Keratinocyte (primary cell): Measurements from ENCODE around the gene ASB15. TPM values are rescaled to one million over a fixed set of nuclear protein-coding genes. Genes with fewer than 3 reads are reported as not detected.

ENCODE experiments used
- DNase-seq: peaks from one replicate; pipeline ENCODE4 v3.0.0-alpha.2; 2011; ENCODE audit warnings: low read depth, missing footprints, low spot score
- FAIRE-seq: peaks from 2 replicates; lab custom pipeline; 2011; peaks lifted over from hg19 to GRCh38; lab: Jason Lieb, UNC
- H2AFZ ChIP-seq: 2 replicates; pipeline ENCODE4 v1.6.0; 2012; ENCODE audit warnings: low read length, control low read depth, inconsistent platforms; ENCODE audit not compliant: control insufficient read depth
- H3K27ac ChIP-seq: 2 replicates; pipeline ENCODE4 v1.5.1; 2011; ENCODE audit warnings: low read length; ENCODE audit not compliant: control insufficient read depth, insufficient read depth
- H3K27me3 ChIP-seq: 3 replicates; pipeline ENCODE4 v1.6.0; 2011; ENCODE audit warnings: low read length; ENCODE audit not compliant: control insufficient read depth, insufficient read depth; ENCODE audit errors: extremely low read depth
- H3K36me3 ChIP-seq, 2 experiments: 2 replicates in 1 of 2; 3 replicates in 1 of 2; pipeline ENCODE4 v1.5.1; 2011; ENCODE audit warnings: low read length in 2 of 2, mild to moderate bottlenecking in 1 of 2; ENCODE audit not compliant: control insufficient read depth in 2 of 2, insufficient read depth in 2 of 2; ENCODE audit errors: extremely low read depth in 1 of 2
- H3K4me1 ChIP-seq: 3 replicates; pipeline ENCODE4 v1.5.1; 2011; ENCODE audit warnings: low read length; ENCODE audit not compliant: control insufficient read depth, insufficient read depth; ENCODE audit errors: extremely low read depth
- H3K4me2 ChIP-seq: 3 replicates; pipeline ENCODE4 v1.6.0; 2011; ENCODE audit warnings: low read depth, low read length; ENCODE audit not compliant: control insufficient read depth, insufficient read depth; ENCODE audit errors: extremely low read depth
- H3K4me3 ChIP-seq, 3 experiments: fragments of 200-600 bp in 1 of 3; sonication (generic) in 1 of 3; 2 replicates in 2 of 3; 3 replicates in 1 of 3; pipeline ENCODE4 v1.5.1; 2011 to 2016; ENCODE audit warnings: low read length in 3 of 3, mild to moderate bottlenecking in 3 of 3, control low read depth in 2 of 3, inconsistent platforms in 1 of 3, low read depth in 1 of 3, mixed read lengths in 1 of 3, mixed run types in 1 of 3, moderate library complexity in 1 of 3; ENCODE audit not compliant: control insufficient read depth in 2 of 3, insufficient read depth in 2 of 3; ENCODE audit errors: extremely low read depth in 1 of 3
- H3K79me2 ChIP-seq: 2 replicates; pipeline ENCODE4 v1.6.0; 2012; ENCODE audit warnings: low read length; ENCODE audit not compliant: control insufficient read depth, insufficient read depth
- H3K9ac ChIP-seq: 3 replicates; pipeline ENCODE4 v1.6.0; 2011; ENCODE audit warnings: low read length; ENCODE audit not compliant: control insufficient read depth, insufficient read depth; ENCODE audit errors: extremely low read depth
- H3K9me1 ChIP-seq: 3 replicates; pipeline ENCODE4 v1.6.0; 2011; ENCODE audit warnings: low read length; ENCODE audit not compliant: control insufficient read depth, insufficient read depth; ENCODE audit errors: extremely low read depth
- H3K9me3 ChIP-seq: 2 replicates; pipeline ENCODE4 v1.5.1; 2012; ENCODE audit warnings: low read depth, low read length; ENCODE audit not compliant: control insufficient read depth
- H4K20me1 ChIP-seq: 3 replicates; pipeline ENCODE4 v1.6.0; 2011; ENCODE audit warnings: low read length; ENCODE audit not compliant: control insufficient read depth, insufficient read depth; ENCODE audit errors: extremely low read depth
- CTCF ChIP-seq, 3 experiments: IDR thresholded peaks in 1 of 3; conservative IDR thresholded peaks in 1 of 3; optimal IDR thresholded peaks in 1 of 3; 2 replicates in 2 of 3; 3 replicates in 1 of 3; pipeline versions ENCODE3 to v1.5.1; 2011; ENCODE audit warnings: low read length in 3 of 3, mild to moderate bottlenecking in 3 of 3, moderate library complexity in 2 of 3, control low read depth in 1 of 3, inconsistent platforms in 1 of 3; ENCODE audit not compliant: insufficient read depth in 2 of 3; ENCODE audit errors: extremely low read depth in 1 of 3
- EZH2 ChIP-seq: IDR thresholded peaks from one replicate; pipeline ENCODE4 v1.6.1; 2012; ENCODE audit warnings: inconsistent platforms, mild to moderate bottlenecking, low read length, moderate library complexity
- dilution Hi-C: fragments of 300-500 bp; cut with MboI; formaldehyde crosslinking; loops from one replicate; pipeline ENCODE4 v1.7.0; 2020; ENCODE audit warnings: low sequenced_read_pairs; ENCODE audit not compliant: extremely low pct_ligation_motif_present
- polyA plus RNA-seq, 5 experiments: library from polyadenylated mRNA; depleted of rRNA in 3 of 5; stranded (reverse) in 3 of 5; stranded (forward) in 1 of 5; unstranded in 1 of 5; fragments of >200 nt; gene quantifications; 1 replicate in 1 of 5; 2 replicates in 3 of 5; 3 replicates in 1 of 5; pipeline versions ENCODE4 v1.2.1 to v1.2.3, GENCODE V29; 2011 to 2012; ENCODE audit warnings: missing spikeins in 2 of 5, low read depth in 1 of 5, low replicate concordance in 1 of 5

The ASB15 gene
- polyA plus RNA-seq, 1 donor (not counting 4 experiments of a cell fraction or from before 2014, with no cell fraction given): not detected

- H3K27ac ChIP-seq: no peak overlapping the region
- H3K27me3 ChIP-seq: no peaks in the 10 kb centered on the region
- no peak overlapping the region for H2AFZ ChIP-seq
- no peaks in the 10 kb centered on the region for H4K20me1 ChIP-seq
- H3K9me1 ChIP-seq: no peaks in the 10 kb centered on the region
- TF ChIP-seq EZH2 (no peak), CTCF (optimal IDR thresholded peaks at IDR 0.05 in 1 of 3, IDR thresholded peaks at IDR 0.05 in 1 of 3, conservative IDR thresholded peaks at IDR 0.05 in 1 of 3; ENCODE audit: extremely low read depth in 1 of 3, insufficient read depth in 2 of 3, low read length in 3 of 3) (no peak)
- no peak for FAIRE-seq
- dilution Hi-C loops: no loop called here
- DNase-seq: no peak
- H3K9me3 ChIP-seq: no peaks in the 10 kb centered on the region
- H3K79me2 ChIP-seq: no peaks in the 10 kb centered on the region
- no peak overlapping the region for H3K4me2 ChIP-seq
- no peak overlapping the region for H3K9ac ChIP-seq
- H3K4me1 ChIP-seq: no peaks in the 10 kb centered on the region
- H3K36me3 ChIP-seq: peaks cover 4 to 12% of the 10 kb centered on the region in 2 experiments
- no peak overlapping the region for H3K4me3 ChIP-seq
These were observed 86.1 kb downstream of the ASB15 start for GRCh38 chr7:123687727-123688126.

Other genes with a start within 250 kb of the ASB15 start
- gene IQUB, start 67.2 kb upstream of the ASB15 start, polyA plus RNA-seq: 0.04 to 0.09 TPM (median 0.05 TPM) in 3 replicates
- gene NDUFA5, start 44.0 kb upstream of the ASB15 start, polyA plus RNA-seq: 13.8 to 36.9 TPM (median 19.0 TPM) in 3 replicates
- not detected in 3 replicates for gene LMOD2, start 54.0 kb downstream of the ASB15 start, polyA plus RNA-seq
- 9.5 to 17.5 TPM (median 15.9 TPM) in 3 replicates for gene WASL, start 147.2 kb downstream of the ASB15 start, polyA plus RNA-seq
- 0.25 to 0.39 TPM (median 0.26 TPM) in 3 replicates for gene HYAL4, start 243.3 kb downstream of the ASB15 start, polyA plus RNA-seq